RPMI7951 (cell line): ENCODE results near the gene UTF1. TPM values are rescaled to one million over a fixed set of nuclear protein-coding genes. Genes with fewer than 3 reads are reported as not detected.

Source experiments
- DNase-seq: peaks from one replicate; pipeline ENCODE4 v3.0.0-alpha.2; 2012; ENCODE audit warnings: low read depth
- total RNA-seq: library from RNA; depleted of rRNA; stranded (reverse); fragments of >200 nt; shearing (Covaris generic); gene quantifications from 2 replicates; pipeline ENCODE4 v1.2.3, GENCODE V29; 2014

The UTF1 gene
- total RNA-seq, 1 experiment from 2014 or later = not detected

GRCh38 chr10:133196936-133197758, 32.9 kb upstream of the UTF1 start:
- DNase-seq = no peak

DNA sequence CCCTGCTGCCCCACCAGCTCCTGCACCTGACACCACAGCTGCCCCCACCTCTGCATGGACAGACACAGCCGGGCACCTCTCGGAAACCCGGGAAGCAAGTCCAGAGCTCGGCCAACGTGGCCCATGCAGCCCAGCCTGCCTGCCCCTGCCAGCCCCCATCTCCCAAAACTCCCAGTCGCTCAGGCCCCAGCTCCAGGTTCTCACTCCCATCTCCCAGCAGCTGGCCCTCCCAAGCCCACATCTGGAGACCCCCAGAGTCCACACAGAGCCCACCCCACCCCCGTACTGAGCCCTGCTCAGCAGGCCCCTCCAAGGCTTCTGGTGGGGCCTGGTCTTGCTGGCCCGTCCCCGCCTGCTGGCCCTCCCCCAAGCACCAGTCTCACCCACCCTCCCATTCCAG, 32.2 kb upstream of the UTF1 start:
- DNase-seq = no peak

DNA sequence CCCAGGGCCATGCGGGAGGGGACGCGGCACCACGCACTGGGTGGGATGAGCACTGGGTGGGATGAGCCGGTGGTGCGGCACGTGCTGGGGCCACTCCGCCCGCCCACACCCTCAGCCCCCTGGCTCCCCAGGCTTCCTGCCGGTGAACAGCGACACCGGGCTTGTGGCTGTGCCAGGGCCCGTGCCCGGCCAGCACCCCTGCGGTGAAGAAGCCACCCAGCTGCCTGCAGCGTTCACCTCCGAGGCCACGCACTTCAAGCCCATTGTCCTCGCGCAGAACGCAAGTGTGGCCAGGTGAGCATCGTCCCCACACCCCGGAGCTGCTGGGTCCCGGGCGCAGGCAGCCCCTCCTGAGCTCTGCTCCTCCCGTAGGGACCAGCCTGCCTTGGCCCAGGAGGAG, 31.8 kb upstream of the UTF1 start:
- DNase-seq = no peak

- DNase-seq = no peak
These were observed 31.2 kb upstream of the UTF1 start for GRCh38 chr10:133198621-133199487.

- no peak for DNase-seq
These were observed 30.5 kb upstream of the UTF1 start for GRCh38 chr10:133199488-133199885.

DNA sequence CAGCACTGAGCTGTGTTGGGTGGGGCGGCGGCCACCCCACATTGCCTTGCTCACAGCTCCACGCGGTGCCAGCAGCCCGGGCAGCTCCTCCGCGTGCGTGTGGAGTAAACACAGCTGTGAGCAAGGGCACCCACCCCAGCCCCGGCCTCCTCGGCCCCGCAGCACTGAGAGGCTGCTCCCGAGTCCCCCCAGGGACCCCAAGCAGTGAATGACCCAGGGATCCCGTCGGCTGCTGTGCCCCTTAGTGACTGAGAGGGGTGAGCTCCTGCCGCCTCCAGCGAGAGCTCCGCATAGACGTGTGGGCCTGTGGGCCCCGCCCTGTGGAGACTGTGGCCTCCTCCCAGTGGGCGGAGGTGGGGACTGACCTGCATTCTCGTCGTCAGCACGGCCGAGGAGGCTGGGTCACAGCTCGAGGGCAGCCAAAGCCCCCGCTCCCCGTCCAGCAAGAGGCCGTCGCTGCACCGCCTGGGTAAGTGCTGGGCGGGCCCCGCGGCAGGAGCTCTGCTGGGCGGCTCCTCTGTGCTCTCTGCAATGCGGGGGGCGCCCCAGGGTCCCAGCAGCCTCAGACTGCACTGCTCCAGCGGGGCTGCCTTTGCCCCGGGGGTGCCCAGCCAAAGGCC, 29.9 kb upstream of the UTF1 start:
- DNase-seq = no peak

DNA sequence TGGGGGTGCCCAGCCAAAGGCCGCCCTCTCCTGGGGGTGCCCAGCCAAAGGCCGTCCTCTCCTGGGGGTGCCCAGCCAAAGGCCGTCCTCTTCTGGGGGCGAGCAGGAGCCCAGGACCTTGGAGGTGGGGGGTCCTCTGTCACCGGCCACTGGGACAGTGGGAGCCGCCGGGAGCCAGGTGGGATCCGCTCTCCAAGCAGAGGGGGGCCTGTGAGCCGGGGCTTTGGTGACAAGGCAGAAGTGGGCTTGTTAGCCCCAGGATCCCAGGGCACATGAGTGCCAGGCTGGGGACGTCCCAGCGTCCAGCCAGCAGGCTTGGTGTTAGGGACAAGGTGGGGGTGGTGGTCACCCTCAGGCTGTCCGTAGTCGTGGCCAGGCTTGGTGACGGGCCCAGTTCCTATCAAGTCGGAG, 29.4 kb upstream of the UTF1 start:
- no peak for DNase-seq

- DNase-seq = no peak
These were observed 28.7 kb upstream of the UTF1 start for GRCh38 chr10:133201151-133201947.

- no peak for DNase-seq
These were observed 27.9 kb upstream of the UTF1 start for GRCh38 chr10:133201948-133202725.

GRCh38 chr10:133202778-133203651, 27.0 kb upstream of the UTF1 start:
- DNase-seq = no peak

DNA sequence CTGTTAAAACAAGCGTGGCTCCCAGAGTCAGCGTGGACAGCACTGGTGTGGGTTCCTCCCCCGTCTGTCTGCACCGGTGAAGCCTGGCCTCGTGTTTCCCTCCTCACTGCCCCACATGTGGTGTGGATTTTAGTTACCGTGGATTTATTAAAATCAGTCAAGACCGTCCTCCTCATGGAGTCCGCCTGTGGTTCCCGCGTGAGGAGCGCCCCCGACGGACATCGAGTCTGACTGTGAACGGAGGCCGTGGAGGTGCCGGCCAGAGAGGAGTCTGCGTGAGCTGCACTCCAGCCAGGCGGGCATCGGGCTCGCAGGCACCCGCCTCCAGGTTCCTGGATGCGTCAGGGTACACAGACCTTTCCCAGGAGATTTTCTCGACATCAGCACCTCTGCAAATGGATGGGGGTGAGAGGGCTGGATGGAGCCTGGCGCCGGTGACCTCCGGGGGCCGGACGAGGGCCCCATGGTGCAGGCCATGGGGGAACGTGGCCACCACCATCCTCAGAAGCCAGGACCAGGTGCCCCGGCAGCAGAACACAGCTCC, 26.3 kb upstream of the UTF1 start:
- no peak for DNase-seq

GRCh38 chr10:133204226-133205015, 25.6 kb upstream of the UTF1 start:
- no peak for DNase-seq

DNA sequence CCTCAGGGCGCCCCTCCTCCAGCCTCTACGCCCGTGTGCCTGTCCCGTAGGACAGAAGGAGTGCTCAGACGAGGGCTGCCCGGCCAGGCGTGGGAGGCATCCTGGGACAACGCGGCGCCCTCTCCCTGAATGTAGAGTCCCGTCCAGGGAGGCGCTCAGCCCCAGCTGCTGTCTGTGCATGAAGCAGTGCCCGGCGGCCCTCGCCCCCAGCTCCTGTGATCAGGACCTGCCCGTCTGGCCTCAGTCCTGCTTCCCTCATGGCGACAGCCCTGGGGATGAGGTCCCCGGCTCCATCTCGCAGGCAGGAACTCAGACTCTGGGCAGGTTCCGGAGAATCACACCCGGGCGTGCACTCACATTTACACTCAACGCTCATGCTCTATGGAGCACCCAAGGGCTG, 24.9 kb upstream of the UTF1 start:
- DNase-seq = no peak

- no peak for DNase-seq
These were observed 23.5 kb upstream of the UTF1 start for GRCh38 chr10:133206356-133207040.

GRCh38 chr10:133207041-133207600, 22.9 kb upstream of the UTF1 start:
- DNase-seq = no peak

DNA sequence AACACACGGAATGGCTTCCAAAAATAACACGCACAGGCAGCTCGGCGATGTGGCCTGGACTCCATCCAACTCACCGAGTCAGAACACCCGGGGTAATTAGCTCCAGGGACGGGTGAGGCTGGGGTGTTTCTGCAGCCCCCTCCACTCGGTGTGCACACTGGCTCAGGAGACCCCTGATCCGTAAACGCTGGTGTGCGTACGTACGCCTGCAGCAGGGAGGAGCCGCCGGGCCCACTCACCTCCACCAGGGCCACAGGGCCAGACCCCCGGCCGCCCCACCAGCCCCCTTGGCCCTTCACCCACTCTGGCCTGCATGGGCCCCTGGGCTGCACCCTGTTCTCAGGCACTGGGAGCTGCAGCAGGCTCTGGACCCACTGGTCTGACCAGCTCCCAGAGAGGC, 22.4 kb upstream of the UTF1 start:
- DNase-seq = no peak

DNA sequence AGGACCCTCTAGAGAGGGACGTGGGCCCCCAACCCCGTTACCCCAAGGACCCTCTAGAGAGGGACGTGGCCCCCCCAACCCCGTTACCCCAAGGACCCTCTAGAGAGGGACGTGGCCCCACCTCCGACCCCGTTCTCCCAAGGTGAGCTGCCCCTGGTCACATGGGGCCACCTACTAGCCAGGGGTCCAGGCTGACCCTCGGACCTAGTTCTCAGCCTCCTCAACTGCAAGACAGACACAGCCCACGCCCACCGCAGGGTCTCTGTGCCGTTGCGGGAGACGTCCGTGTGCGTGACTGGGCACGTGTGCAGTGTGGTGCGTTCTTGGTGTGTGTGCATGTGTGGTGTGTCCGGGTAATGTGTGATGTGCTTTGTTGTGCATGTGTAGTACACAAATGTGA, 21.6 kb upstream of the UTF1 start:
- DNase-seq = no peak

DNA sequence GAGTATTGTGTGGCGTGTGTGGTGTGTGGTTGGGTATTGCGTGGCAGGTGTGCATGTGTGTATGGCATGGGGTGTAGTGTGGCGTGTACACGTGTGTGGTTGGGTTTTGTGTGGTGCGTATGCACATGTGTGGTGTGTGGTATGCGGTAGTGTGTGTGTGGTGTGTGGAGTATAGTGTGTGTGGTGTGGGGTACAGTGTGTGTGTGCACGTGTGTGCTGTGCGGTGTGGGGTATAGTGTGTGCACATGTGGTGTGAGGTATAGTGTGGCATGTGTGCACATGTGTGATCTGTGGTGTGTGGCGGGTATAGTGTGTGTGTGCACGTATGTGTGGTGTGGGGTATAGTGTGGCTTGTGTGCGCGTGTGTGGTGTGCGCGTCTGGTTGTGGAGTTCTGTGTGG, 20.9 kb upstream of the UTF1 start:
- DNase-seq = no peak
